ENCODE data around the gene ARL16. TPM values are rescaled to one million over a fixed set of nuclear protein-coding genes. Genes with fewer than 3 reads are reported as not detected.

The ARL16 gene
- total RNA-seq, 1 experiment from 2014 or later = 40.1 TPM

DNA sequence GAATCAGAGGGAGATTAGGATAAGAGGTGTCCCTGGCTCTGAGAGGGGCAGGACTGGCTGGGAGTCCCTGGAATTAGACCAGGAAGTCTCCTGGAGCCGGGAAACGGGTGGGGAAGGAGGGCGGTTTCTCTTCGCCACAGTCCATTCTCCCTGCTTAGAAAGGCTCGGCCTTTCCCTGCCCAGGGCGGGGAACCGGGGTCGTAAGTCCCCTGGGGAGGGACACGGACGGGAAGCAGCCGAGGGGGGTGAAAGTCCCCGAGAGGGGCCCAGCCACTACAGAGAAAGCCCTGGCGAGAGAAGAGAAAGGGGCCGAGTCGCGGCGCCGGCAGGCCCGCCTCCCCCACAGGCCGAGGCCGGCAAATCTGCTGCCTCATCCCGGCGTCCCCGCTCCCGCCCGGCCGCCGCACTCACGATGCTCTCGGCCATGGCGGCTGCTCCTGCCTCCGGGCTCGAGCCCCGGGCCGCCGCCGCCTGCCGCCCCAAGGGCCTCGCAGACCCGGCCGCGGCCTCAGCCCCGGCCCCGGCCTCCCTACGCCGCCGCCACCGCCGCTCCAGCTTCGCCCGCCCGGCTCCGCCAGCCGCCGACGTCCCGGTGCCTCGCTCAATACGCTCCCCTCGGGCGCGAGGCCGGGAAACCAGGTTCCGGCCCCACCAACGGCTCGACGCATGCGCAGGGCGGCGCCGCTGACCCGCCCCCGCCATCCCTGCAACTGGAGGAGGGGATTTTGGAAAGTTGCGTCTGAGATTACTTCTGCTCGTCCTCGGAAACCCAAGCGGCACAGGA is 46.9 kb downstream of the ARL16 start, which contains the start of the genes NPLOC4 and TSPAN10:
TSS of gene NPLOC4 (minus strand) at position 608 of the 784 bp plus-strand sequence. CDS start at position 426, 182 bp downstream.
TSS of gene TSPAN10 (plus strand) at position 692 of the 784 bp plus-strand sequence. CDS start 5,217 bp downstream, outside the sequence.
- no TSS peak for BruUV-seq (replicated peaks)
- peaks cover 31% of the 10 kb centered on the region for H3K36me3 Mint-ChIP-seq (ENCODE audit: insufficient read depth, unreplicated experiment)
- no peaks in the 10 kb centered on the region for H3K27me3 Mint-ChIP-seq (ENCODE audit: unreplicated experiment)
- TF ChIP-seq, protein P1, sequence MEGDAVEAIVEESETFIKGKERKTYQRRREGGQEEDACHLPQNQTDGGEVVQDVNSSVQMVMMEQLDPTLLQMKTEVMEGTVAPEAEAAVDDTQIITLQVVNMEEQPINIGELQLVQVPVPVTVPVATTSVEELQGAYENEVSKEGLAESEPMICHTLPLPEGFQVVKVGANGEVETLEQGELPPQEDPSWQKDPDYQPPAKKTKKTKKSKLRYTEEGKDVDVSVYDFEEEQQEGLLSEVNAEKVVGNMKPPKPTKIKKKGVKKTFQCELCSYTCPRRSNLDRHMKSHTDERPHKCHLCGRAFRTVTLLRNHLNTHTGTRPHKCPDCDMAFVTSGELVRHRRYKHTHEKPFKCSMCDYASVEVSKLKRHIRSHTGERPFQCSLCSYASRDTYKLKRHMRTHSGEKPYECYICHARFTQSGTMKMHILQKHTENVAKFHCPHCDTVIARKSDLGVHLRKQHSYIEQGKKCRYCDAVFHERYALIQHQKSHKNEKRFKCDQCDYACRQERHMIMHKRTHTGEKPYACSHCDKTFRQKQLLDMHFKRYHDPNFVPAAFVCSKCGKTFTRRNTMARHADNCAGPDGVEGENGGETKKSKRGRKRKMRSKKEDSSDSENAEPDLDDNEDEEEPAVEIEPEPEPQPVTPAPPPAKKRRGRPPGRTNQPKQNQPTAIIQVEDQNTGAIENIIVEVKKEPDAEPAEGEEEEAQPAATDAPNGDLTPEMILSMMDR (IDR thresholded peaks at IDR 0.05; ENCODE audit: unreplicated experiment) = no peak
- DNase-seq = peak; percentile 90
- no peaks in the 10 kb centered on the region for H3K9me3 Mint-ChIP-seq (ENCODE audit: low read depth, unreplicated experiment)
- H3K27ac Mint-ChIP-seq (ENCODE audit: unreplicated experiment) = peak within 1 kb of the TSS; percentile 88
- intact Hi-C loops (cut with micrococcal nuclease; ENCODE audit: unreplicated experiment) = loop anchor here (2.0 kb wide), 1 partner anchor 28 kb away; no protein-coding TSS in a partner anchor
- peak within 1 kb of the TSS; percentile 83 for H3K4me3 Mint-ChIP-seq (ENCODE audit: low read depth, unreplicated experiment)
- H3K4me1 Mint-ChIP-seq (ENCODE audit: low read depth, unreplicated experiment) = no peaks in the 10 kb centered on the region
- CTCF ChIA-PET = no interaction called here

DNA sequence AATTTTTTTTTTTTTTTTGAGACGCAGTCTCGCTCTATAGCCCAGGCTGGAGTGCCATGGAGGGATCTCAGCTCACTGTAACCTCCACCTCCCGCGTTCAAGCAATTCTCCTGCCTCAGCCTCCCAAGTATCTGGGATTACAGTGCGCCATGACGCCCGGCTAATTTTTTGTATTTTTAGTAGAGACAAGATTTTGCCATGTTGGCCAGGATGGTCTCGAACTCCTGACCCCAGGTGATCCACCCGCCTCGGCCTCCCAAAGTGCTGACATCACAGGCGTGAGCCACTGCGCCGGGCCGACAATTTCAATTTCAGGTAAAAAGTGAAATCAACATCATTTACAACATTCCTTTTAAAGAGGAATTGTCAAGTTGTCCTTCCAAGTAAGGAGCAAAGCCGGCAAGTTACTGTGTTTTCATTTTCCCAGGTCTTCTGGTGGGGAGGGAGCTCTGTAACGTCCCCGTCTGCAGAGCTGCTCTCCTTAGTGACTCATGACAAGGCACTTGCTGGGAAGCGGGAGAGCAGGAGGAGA is 47.6 kb downstream of the ARL16 start:
- CTCF ChIA-PET = no interaction called here
- intact Hi-C loops (cut with micrococcal nuclease; ENCODE audit: unreplicated experiment) = loop anchor here (2.0 kb wide), 1 partner anchor 29 kb away; no protein-coding TSS in a partner anchor
- Mint-ChIP-seq H3K27me3 (ENCODE audit: unreplicated experiment) (no peaks in the 10 kb centered on the region), H3K27ac (ENCODE audit: unreplicated experiment) (peak overlapping the region; percentile 88), H3K9me3 (ENCODE audit: low read depth, unreplicated experiment) (no peaks in the 10 kb centered on the region), H3K4me1 (ENCODE audit: low read depth, unreplicated experiment) (no peaks in the 10 kb centered on the region), H3K36me3 (ENCODE audit: insufficient read depth, unreplicated experiment) (peaks cover 29% of the 10 kb centered on the region), H3K4me3 (ENCODE audit: low read depth, unreplicated experiment) (peak overlapping the region; percentile 83)
- peak; percentile 33 for DNase-seq
- BruUV-seq (replicated peaks) = no TSS peak
- TF ChIP-seq, protein P1 (IDR thresholded peaks at IDR 0.05; ENCODE audit: unreplicated experiment) = no peak

DNA sequence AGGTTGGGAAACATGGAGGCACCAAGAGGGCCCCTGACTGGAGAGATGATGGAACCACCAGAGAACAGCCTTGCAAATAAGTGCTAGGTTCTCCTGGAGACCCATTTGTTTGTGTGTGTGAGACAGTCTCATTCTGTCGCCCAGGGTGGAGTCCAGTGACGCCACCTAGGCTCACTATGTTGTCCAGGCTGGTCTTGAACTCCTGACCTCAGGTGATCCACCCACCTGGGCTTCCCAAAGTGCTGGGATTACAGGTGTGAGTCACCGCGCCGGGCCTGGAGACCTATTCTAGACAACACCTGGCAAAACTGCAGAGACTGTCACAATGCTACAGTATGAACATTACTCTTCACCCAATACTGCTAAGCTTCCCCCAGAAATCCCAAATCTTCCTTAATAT is 48.2 kb downstream of the ARL16 start:
- Mint-ChIP-seq H3K4me1 (ENCODE audit: low read depth, unreplicated experiment) (no peaks in the 10 kb centered on the region), H3K27me3 (ENCODE audit: unreplicated experiment) (no peaks in the 10 kb centered on the region), H3K36me3 (ENCODE audit: insufficient read depth, unreplicated experiment) (peaks cover 31% of the 10 kb centered on the region), H3K4me3 (ENCODE audit: low read depth, unreplicated experiment) (peak overlapping the region; percentile 83), H3K9me3 (ENCODE audit: low read depth, unreplicated experiment) (no peaks in the 10 kb centered on the region), H3K27ac (ENCODE audit: unreplicated experiment) (peak overlapping the region; percentile 88)
- intact Hi-C loops (cut with micrococcal nuclease; ENCODE audit: unreplicated experiment) = no loop called here
- TSS peak; percentile 54 for BruUV-seq (replicated peaks)
- TF ChIP-seq, protein P1 (IDR thresholded peaks at IDR 0.05; ENCODE audit: unreplicated experiment) = no peak
- peak; percentile 57 for DNase-seq
- CTCF ChIA-PET = no interaction called here

DNA sequence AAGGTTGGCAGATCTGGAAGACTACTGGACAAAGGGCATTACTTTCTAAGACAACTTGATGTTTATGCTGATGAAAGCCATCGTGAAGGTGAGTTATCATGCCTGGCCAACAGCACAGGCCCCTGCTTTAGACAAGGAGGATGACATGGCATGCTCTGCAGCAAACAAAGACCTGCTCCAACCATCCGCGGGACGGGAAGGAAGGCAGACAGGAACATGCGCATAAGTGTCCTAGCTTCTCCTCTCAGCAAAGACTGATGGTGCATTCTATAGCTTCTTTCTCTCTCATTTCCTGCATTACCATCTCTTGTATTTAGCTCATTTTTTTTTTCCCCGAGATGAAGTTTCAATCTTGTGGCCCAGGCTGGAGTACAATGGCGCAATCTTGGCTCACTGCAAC is 52.1 kb downstream of the ARL16 start:
- intact Hi-C loops (cut with micrococcal nuclease; ENCODE audit: unreplicated experiment) = no loop called here
- CTCF ChIA-PET = interaction anchor here (0.6 to 0.8 kb wide), 2 partner anchors 29 to 65 kb away, joined by 3 to 4 read pairs; no protein-coding TSS in a partner anchor
- Mint-ChIP-seq H3K27ac (ENCODE audit: unreplicated experiment) (no peak overlapping the region), H3K36me3 (ENCODE audit: insufficient read depth, unreplicated experiment) (peaks cover 64% of the 10 kb centered on the region), H3K4me1 (ENCODE audit: low read depth, unreplicated experiment) (no peaks in the 10 kb centered on the region), H3K4me3 (ENCODE audit: low read depth, unreplicated experiment) (no peak overlapping the region), H3K9me3 (ENCODE audit: low read depth, unreplicated experiment) (no peaks in the 10 kb centered on the region), H3K27me3 (ENCODE audit: unreplicated experiment) (no peaks in the 10 kb centered on the region)
- BruUV-seq (replicated peaks) = no TSS peak
- no peak for DNase-seq
- TF ChIP-seq, protein P1 (IDR thresholded peaks at IDR 0.05; ENCODE audit: unreplicated experiment) = no peak

Small RNA genes lying within 50 kb of the gene (microRNA-seq; reads per million reads assigned to microRNA genes)
- 2.8 reads per million for gene MIR6786

Other genes with a start within 250 kb of the ARL16 start
- gene ACTG1, start 171.0 kb downstream of the ARL16 start, total RNA-seq (2022) = 2,184 and 2,327 TPM in 2 replicates
- 5.5 and 7.0 TPM in 2 replicates for gene FSCN2, start 155.4 kb downstream of the ARL16 start, total RNA-seq (2022)
- gene FAAP100, start 131.4 kb downstream of the ARL16 start, total RNA-seq (2022) = 39.4 and 39.7 TPM in 2 replicates
- 146 and 149 TPM in 2 replicates for gene NPLOC4, start 46.7 kb downstream of the ARL16 start, total RNA-seq (2022)
- gene TSPAN10, start 46.6 kb downstream of the ARL16 start, total RNA-seq (2022) = 2.9 and 4.2 TPM in 2 replicates
- gene PDE6G, start 27.3 kb downstream of the ARL16 start, total RNA-seq (2022) = not detected in 2 replicates
- 36.5 and 39.5 TPM in 2 replicates for gene OXLD1, start 17.2 kb downstream of the ARL16 start, total RNA-seq (2022)
- 37.5 and 37.8 TPM in 2 replicates for gene CCDC137, start 17.1 kb downstream of the ARL16 start, total RNA-seq (2022)
- 160 and 167 TPM in 2 replicates for gene HGS, start 214 bp upstream of the ARL16 start, total RNA-seq (2022)
- 94.7 and 101 TPM in 2 replicates for gene MRPL12, start 19.6 kb upstream of the ARL16 start, total RNA-seq (2022)
- gene SLC25A10, start 28.5 kb upstream of the ARL16 start, total RNA-seq (2022) = 66.5 and 72.3 TPM in 2 replicates
- gene GCGR, start 120.4 kb upstream of the ARL16 start, total RNA-seq (2022) = 0.78 TPM in 1 of 2 replicates, not detected in the other
- 37.3 and 38.5 TPM in 2 replicates for gene MCRIP1, start 149.5 kb upstream of the ARL16 start, total RNA-seq (2022)
- not detected in 2 replicates for gene PPP1R27, start 151.3 kb upstream of the ARL16 start, total RNA-seq (2022)
- 750 and 777 TPM in 2 replicates for gene P4HB, start 176.7 kb upstream of the ARL16 start, total RNA-seq (2022)
- 273 and 288 TPM in 2 replicates for gene ARHGDIA, start 187.5 kb upstream of the ARL16 start, total RNA-seq (2022)
- 118 and 122 TPM in 2 replicates for gene ALYREF, start 207.8 kb upstream of the ARL16 start, total RNA-seq (2022)
- 110 and 113 TPM in 2 replicates for gene ANAPC11, start 207.9 kb upstream of the ARL16 start, total RNA-seq (2022)
- gene NPB, start 218.4 kb upstream of the ARL16 start, total RNA-seq (2022) = 0.27 and 0.47 TPM in 2 replicates
- gene PCYT2, start 227.6 kb upstream of the ARL16 start, total RNA-seq (2022) = 58.4 and 60.9 TPM in 2 replicates
- 50.3 and 56.0 TPM in 2 replicates for gene SIRT7, start 234.4 kb upstream of the ARL16 start, total RNA-seq (2022)
- 36.1 and 37.9 TPM in 2 replicates for gene MAFG, start 243.9 kb upstream of the ARL16 start, total RNA-seq (2022)